Brain pericyte (primary cell): Measurements from ENCODE around the gene SH3BP4.

Source experiments
- DNase-seq: peaks from one replicate; pipeline ENCODE4 v3.0.0-alpha.2; 2012; ENCODE audit warnings: low read depth, low spot score

Gene SH3BP4

GRCh38 chr2:234983011-234983726 is 31.4 kb downstream of the SH3BP4 start:
- no peak for DNase-seq

- no peak for DNase-seq
These were observed 33.9 kb downstream of the SH3BP4 start for GRCh38 chr2:234985608-234986245.

GRCh38 chr2:234986390-234986789 is 34.6 kb downstream of the SH3BP4 start:
- DNase-seq = no peak

DNA sequence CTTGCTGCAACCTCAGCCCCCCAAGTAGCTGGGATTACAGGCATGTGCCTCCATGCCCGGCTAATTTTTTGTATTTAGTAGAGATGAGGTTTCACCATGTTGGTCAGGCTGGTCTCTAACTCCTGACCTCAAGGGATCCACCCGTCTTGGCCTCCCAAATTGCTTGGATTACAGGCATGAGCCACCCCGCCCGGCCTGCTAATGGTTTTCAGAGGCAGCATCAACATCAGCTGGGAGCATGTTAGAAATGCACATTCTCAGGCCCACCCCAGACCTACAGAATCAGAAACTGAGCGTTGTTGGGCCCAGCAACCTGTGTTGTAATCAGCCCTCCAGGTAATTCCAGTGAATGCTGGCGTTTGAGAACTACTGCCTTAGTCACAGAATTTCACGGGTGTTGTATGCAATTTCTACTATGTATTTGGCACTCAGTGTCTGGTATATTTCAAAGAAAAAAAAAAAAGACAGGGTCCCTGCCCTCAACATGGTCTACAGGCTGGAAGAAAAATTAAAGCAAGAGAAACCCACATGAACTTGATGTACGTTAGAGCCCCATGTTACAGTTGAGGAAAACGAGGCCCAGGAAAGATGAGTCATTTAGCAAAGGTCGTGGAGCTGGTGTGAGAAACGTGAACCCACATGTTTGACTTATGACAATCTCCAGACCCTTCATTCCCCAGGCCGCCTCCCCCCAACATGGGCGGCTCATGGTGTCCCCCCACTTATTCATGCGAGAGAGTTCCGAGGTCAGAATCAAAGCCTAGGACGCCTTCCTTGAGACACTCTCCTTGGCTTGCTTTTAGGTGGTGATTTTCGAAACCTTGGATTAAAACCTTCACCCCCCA is 35.3 kb downstream of the SH3BP4 start:
- no peak for DNase-seq

- DNase-seq = no peak
These were observed 35.9 kb downstream of the SH3BP4 start for GRCh38 chr2:234987754-234988153.

DNA sequence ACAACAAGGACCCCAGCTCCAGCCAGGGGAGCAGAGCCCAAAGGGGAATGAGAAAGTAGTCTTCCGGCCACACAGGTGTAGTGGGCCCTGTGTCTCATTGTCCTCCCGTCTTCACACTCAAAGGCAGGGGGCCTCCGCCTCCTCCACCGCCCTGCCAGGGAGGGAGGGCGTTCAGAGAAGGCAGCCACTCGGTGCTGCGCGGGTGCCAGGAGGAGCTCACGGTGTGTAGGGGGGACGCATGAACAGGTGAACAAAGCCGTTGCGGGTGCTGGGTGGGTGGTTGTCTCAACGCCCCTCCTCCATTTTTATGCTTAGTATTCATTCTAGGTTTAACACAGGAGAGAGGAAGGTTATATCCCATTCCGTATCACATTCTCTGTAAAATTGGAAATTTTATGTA is 36.7 kb downstream of the SH3BP4 start:
- DNase-seq = no peak

GRCh38 chr2:234989183-234989701 is 37.4 kb downstream of the SH3BP4 start:
- no peak for DNase-seq

DNA sequence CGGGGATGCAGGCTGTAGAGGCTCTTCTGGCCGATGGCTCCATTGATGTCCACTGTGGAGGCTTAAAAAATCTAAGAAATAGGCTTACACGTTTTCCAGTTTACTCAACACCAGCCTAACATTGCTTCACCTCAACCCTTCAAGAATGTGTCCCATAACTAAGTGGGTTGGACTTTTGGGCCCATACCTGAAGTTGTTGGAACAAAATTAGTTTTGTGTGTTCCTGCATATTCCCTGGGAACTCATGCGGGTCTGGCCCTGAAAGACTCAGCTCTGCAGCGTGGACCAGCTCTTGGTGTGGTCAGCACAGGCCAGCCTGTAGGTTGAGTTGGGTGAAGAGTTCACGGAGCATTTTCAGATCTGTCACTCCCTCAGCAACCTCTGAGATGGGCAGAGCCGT is 38.5 kb downstream of the SH3BP4 start:
- no peak for DNase-seq

DNA sequence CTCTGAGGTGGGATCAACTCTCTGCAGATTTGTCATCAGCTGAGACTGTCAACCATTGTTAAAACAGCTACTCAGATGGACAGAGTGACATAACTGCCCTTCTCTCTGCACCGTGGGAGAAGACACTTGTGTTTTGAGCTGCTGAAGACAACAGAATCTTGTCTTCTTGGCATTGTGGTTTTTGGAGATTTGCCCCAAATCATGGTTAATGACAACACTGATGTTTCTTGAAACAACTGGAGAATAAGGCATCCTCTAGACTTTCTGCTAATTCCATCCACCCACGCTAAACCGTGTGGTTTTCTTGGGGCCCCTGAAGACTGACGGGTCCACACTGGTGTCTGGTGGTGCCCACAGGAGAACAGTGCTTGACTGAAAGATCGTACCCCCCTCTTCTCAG is 39.5 kb downstream of the SH3BP4 start:
- DNase-seq = no peak

DNA sequence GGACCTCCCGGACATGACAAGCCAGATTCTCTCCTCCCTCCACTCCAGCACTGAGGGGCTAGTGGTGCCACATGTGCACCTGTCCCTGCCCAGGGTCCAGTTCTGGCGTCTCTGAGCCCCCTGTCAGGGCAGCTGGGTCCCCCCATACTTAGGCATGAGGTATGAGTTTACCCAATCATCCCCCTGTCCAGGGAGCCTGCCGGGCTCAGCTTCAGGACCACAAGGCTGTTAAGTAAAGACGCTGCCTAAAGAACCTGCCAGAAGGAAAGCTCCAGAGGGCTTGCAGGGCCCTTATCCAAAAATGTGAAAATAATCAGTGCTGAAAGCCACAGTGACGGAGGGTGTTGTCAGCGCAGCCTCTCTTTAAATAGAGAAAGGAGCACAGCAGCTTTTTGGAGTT is 40.0 kb downstream of the SH3BP4 start:
- no peak for DNase-seq

- DNase-seq = no peak
These were observed 40.4 kb downstream of the SH3BP4 start for GRCh38 chr2:234992196-234992595.

DNA sequence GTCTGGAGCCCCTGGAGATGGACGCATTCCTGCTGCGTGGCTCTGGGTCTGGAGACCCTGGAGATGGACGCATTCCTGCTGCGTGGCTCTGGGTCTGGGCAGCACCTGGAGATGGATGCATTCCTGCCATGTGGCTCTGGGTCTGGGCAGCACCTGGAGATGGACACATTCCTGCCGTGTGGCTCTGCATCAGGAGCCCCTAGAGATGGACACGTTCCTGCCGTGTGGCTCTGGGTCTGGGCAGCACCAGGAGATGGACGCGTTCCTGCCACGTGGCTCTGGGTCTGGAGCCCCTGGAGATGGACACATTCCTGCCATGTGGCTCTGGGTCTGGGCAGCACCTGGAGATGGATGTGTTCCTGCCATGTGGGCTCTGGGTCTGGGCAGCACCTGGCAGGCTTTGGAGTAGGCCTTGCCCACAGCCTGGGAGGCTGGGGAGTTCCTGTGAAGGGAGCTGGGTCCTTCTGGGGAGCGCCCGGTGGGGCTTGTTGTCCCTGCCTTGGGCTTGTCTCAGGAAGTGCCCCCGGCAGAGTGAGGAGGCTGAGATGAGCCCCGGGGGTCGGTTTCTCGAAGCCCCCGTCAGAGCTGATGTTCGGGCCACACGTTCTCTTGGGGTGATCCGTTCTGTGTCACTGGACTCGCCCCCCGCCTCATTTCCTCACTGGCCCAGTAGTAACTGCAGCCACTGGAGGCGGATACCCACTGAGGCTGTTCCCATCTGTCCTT is 41.0 kb downstream of the SH3BP4 start:
- no peak for DNase-seq

- no peak for DNase-seq
These were observed 41.7 kb downstream of the SH3BP4 start for GRCh38 chr2:234993541-234993981.

DNA sequence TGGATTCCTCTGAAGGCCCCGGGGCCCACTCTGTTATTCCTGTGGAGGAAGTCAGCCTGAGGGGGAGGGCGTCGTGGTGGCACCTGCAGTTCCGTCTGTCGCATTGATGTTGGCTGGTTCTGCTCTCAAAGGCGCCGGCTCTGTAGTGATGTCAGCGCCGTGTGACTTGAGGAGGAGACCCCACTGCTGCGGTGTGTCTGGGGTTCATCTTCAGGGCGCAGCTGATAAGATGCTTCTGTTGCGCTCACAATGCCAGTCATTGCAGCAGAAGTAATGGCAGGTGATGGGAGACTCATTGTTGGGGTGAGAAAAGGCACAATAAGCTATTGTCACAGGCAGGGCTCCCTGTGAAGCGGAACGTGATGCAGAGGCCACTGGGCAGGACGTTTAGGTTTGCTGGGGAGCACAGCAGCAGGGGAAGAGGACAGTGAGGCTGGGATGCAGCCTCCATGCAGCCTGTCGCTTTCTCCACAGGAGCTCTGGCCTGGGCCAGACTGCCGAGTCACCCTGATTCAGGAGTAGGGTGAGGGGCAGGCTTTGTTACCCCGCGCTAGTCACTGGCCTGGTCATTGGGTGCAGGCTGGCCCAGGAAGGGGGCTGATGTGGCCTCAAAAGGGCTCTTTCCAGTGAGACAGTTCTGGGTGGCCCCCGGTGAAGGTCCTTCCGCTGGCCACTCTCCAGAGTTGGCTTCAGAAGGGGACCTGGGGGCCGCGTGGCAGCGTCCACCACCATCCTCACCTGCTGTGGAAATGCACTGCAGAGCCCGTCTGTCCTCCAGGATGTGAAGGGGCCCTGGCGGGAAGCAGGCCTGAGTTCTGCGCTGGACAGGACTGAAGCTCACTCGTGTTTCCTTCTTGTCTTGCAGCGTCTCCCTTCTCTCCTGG is 42.9 kb downstream of the SH3BP4 start:
- DNase-seq = no peak

DNA sequence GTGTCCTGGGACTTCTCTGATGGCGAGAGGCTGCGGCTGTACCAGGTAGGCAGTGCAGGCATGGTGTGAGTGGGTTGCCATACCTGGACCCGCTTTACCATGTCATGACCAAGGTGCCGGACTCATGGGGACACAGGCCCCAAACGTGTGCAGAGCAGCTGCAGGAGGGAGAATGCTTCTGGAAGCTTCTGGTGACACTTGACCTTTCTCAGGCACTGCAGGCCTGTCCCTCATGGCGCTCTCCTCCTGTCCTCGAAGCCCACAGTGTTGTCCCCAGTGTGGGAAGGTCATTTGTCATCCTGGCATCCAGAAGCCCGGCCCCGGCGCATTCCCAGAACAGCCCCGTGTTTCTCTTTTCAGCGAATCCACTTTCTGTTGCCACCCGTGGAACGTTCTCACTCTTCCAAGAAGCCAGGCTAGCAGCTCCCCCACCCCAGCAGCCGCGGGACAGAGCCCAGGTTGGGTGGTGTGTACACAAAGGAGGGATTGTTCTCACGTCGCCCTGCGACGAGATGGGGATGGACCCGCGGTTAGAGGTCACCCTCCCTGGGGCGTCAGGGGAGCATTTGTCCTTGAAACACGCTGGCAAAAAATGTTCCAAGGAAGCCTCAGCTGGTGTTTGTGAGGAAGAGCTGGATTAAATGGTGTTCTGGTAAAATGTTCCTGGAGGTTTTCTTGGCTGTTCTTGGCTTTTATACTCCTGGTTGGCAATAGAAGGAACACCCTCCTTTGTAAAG is 43.7 kb downstream of the SH3BP4 start:
- no peak for DNase-seq

DNA sequence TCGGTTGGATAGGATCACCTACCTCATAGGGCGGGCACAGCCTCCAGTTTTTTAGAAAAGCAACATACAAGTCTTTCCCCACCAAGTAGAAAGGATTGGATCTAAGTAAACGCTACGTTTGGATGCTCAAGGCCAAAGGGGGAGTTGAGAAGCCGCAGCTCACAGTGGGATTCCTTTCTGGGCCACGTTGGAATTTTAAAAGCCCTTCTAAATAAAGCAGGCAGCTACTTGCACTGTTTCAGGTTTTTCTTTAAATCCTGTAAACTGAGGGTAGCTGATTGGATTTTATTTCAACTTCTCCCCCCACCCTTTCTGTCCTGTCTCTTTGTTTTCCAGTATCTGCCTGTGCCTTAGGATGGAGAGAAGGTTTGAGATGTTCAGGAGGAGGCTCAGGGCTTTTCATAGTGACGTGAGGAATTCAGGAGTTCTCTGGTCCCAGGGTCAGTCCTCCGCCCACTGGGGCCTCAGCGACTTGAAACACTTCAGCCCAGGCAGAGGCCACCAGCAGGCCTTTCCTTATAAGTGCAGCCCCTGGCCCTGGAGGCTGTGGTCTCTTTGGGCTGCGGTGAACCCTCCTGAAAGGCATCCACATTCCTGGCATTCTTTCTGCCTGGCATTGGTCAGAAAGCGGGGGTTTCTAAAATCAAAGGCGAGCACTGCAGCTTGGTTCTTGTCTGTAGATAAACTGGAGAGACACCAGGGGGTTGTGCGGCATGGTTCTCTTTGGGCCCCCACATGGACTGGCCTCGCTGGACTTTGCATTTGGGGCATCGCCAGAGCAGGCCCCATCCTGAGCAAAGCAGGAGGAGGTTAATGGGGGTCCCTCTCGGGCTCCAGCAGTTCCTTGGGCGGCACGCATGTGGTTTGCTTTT is 44.5 kb downstream of the SH3BP4 start:
- DNase-seq = no peak

GRCh38 chr2:234996941-234997270 is 45.1 kb downstream of the SH3BP4 start:
- no peak for DNase-seq

- DNase-seq = no peak
These were observed 45.6 kb downstream of the SH3BP4 start for GRCh38 chr2:234997389-234997788.
